Peyer's patch (tissue), 4 donors: ENCODE results near the gene WDR35. TPM values are rescaled to one million over a fixed set of nuclear protein-coding genes. Genes with fewer than 3 reads are reported as not detected.
A peak's percentile ranks its signal among the peaks of the same experiment; 100 is the strongest.
"Not testable (repeated sequence)": the region's sequence is repeated elsewhere in the genome, so short reads cannot be mapped to it uniquely, and the experiment has no call there.

Experiments
- DNase-seq, 3 donors: peaks; one replicate each; pipeline ENCODE4 v3.0.0-alpha.2; 2017 to 2019
- H3K27ac ChIP-seq, 4 donors: fragments of 200-600 bp; sonication (generic); one replicate each; pipeline ENCODE4 v1.5.1; 2016 to 2019
- H3K27me3 ChIP-seq, 2 donors: fragments of 200-600 bp; sonication (generic); one replicate each; pipeline ENCODE4 v1.5.1; 2019
- H3K36me3 ChIP-seq, 3 donors: fragments of 200-600 bp; sonication (generic); one replicate each; pipeline ENCODE4 v1.5.1; 2016 to 2019
- H3K4me1 ChIP-seq, 4 donors: fragments of 200-600 bp; sonication (generic); one replicate each; pipeline ENCODE4 v1.5.1; 2016 to 2019
- H3K4me3 ChIP-seq, 4 donors: fragments of 200-600 bp; sonication (generic); 1 replicate in 3 of 4; 2 replicates in 1 of 4; pipeline ENCODE4 v1.5.1; 2016 to 2019; ENCODE audit warnings: mild to moderate bottlenecking in 1 of 4
- H3K9me3 ChIP-seq, 4 donors: fragments of 200-600 bp; sonication (generic); one replicate each; pipeline ENCODE4 v1.5.1; 2016 to 2019; ENCODE audit warnings: mild to moderate bottlenecking in 1 of 4
- CTCF ChIP-seq, 6 experiments: fragments of 450-650 bp in 4 of 6; fragments of 200-600 bp in 2 of 6; sonication (generic) in 1 of 6; IDR thresholded peaks; one replicate each; pipeline ENCODE4 v1.5.1; 2017 to 2019; ENCODE audit warnings: antibody characterized with exemption in 6 of 6, mild to moderate bottlenecking in 3 of 6, moderate library complexity in 1 of 6
- POLR2A ChIP-seq, 2 donors: fragments of 450-650 bp; IDR thresholded peaks; one replicate each; pipeline ENCODE4 v1.5.1; 2017; ENCODE audit warnings: antibody characterized with exemption in 2 of 2, mild to moderate bottlenecking in 2 of 2, moderate library complexity in 2 of 2
- total RNA-seq, 4 donors: library from RNA; depleted of rRNA; stranded (reverse); fragments of >200 nt; gene quantifications; one replicate each; pipeline ENCODE4 v1.1.0, GENCODE V29; 2016

Gene WDR35
- total RNA-seq, 4 donors from 2014 or later, result 3.4 to 4.1 (median 3.8) TPM

GRCh38 chr2:19882286-19882685 is 107.6 kb downstream of the WDR35 start:
- Histone ChIP-seq H3K9me3 (no peaks in the 10 kb centered on the region), H3K36me3 (no peaks in the 10 kb centered on the region), H3K4me3 (no peak overlapping the region), H3K27me3 (no peaks in the 10 kb centered on the region), H3K27ac (no peak overlapping the region), H3K4me1 (no peaks in the 10 kb centered on the region)
- no peak for TF ChIP-seq CTCF (IDR thresholded peaks at IDR 0.05)
- no peak for TF ChIP-seq POLR2A (IDR thresholded peaks at IDR 0.05)
- no peak for DNase-seq

DNA sequence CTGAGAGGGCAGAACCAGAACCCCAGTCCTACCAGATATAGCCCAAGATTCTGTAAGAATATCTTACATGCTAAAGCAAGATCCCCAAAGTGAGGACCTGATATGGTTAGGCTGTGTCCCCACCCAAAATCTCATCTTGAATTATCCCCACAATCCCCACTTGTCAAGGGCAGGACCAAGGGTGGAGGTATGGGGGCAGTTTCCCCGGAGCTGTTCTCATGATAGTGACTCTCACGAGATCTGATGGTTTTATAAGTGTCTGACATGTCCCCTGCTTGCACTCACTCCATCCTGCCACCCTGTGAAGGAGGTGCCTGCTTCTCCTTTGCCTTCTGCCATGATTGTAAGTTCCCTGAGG is 108.0 kb downstream of the WDR35 start:
- no peak overlapping the region for H3K27ac ChIP-seq
- no peaks in the 10 kb centered on the region for H3K9me3 ChIP-seq
- no peak for DNase-seq
- no peaks in the 10 kb centered on the region for H3K36me3 ChIP-seq
- H3K27me3 ChIP-seq, result no peaks in the 10 kb centered on the region
- TF ChIP-seq POLR2A (IDR thresholded peaks at IDR 0.05), result no peak
- TF ChIP-seq CTCF (IDR thresholded peaks at IDR 0.05), result no peak
- H3K4me1 ChIP-seq, result no peaks in the 10 kb centered on the region
- no peak overlapping the region for H3K4me3 ChIP-seq

DNA sequence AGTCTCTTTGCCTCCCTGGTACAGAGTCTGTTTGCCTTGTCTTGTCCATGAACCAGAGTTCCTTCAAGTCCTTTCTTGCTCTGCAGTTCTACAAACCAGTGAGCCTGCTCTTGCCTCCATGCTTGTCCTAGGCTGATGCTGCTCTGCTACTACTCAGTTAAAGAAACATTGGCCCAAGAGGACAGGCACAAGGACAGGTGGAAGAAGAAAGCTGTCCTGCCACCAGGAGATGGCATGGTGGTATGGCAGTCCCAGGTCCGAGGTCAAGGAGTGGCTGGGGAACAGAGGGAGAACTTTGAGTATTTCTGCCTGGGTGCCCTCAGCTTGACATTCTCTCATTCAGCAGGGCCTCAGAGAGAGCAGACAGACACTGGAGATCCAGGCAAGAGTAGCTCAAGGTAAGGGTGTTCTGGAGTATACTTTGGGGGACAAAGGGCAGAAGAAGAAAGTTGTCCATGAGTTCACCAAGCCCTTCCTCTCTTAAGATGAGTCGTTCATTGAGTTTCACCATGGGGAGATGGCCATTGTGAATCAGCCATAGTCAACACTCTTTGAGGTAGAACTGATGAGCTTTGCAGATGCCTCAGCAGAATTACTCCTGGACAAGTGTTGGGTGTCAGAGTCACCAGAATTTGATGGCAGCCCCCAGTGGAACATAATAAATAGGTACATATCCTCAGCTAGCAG is 108.5 kb downstream of the WDR35 start:
- Histone ChIP-seq H3K27me3 (no peaks in the 10 kb centered on the region), H3K4me1 (no peaks in the 10 kb centered on the region), H3K9me3 (no peaks in the 10 kb centered on the region), H3K27ac (no peak overlapping the region), H3K4me3 (no peak overlapping the region), H3K36me3 (no peaks in the 10 kb centered on the region)
- no peak for DNase-seq
- TF ChIP-seq CTCF (IDR thresholded peaks at IDR 0.05), result no peak
- no peak for TF ChIP-seq POLR2A (IDR thresholded peaks at IDR 0.05)

DNA sequence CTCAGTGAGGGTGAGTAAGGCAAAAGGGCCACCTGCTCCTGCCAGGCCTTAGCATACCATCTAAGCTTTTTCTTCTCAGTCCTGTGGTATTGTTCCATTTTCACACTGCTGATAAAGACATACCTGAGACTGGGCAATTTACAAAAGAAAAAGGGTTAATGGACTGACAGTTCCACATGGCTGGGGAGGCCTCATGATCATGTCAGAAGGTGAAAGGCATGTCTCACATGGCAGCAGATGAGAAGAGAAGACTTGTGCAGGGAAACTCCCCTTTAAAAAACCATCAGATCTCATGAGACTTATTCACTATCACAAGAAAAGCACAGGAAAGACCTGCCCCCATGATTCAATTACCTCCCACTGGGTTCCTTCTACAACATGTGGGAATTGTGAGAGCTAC is 109.7 kb downstream of the WDR35 start:
- not testable (repeated sequence) for H3K4me3 ChIP-seq, H3K36me3 ChIP-seq, H3K9me3 ChIP-seq, H3K4me1 ChIP-seq, H3K27me3 ChIP-seq, DNase-seq, H3K27ac ChIP-seq

GRCh38 chr2:19879120-19879519 is 110.8 kb downstream of the WDR35 start:
- H3K27me3 ChIP-seq, result no peaks in the 10 kb centered on the region
- no peak for TF ChIP-seq POLR2A (IDR thresholded peaks at IDR 0.05)
- TF ChIP-seq CTCF (IDR thresholded peaks at IDR 0.05), result no peak
- H3K36me3 ChIP-seq, result no peaks in the 10 kb centered on the region
- peak in 1 of 3 donors; percentile 15 for DNase-seq
- H3K27ac ChIP-seq, result no peak overlapping the region
- H3K9me3 ChIP-seq, result no peaks in the 10 kb centered on the region
- H3K4me3 ChIP-seq, result no peak overlapping the region
- H3K4me1 ChIP-seq, result no peaks in the 10 kb centered on the region

DNA sequence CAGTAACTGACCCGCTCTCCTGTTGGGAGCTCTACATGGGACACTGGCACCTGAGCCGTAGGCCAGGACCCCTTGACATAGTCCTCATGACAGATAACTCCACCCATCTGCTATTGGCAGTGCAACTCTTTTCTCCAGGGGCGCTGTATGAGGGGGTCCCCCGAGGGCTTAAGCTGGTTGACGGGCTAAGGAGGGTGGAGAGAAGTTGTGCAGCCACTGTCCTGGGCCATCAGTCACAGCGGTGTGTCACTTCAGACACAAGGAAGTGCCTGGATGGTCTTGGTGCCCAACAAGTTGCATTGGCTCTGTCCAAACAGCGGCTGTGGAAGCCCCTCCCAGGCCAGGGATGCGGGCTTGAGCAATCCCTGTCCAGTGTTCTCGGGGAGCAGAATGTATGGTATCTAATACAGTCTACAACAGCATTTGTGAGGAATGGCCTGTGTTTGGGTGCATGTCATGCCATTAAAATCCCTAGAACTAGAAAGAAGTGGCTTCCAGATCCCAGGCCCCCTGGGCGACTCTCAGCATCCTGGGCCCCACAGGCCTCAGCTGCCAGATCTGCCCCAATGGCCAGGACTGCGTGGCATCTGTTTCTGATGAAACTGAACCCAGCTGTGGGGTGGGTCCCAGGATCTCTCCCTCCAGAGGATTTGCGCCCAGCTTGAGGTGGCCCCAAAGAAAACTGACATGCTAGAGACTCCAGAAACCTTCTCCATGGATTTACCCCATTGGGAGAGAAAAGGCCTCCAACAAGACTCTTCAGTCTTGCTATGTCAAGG is 111.4 kb downstream of the WDR35 start:
- Histone ChIP-seq H3K4me1 (no peaks in the 10 kb centered on the region), H3K27ac (no peak overlapping the region), H3K9me3 (no peaks in the 10 kb centered on the region), H3K27me3 (no peaks in the 10 kb centered on the region), H3K36me3 (no peaks in the 10 kb centered on the region), H3K4me3 (no peak overlapping the region)
- no peak for DNase-seq
- TF ChIP-seq CTCF (IDR thresholded peaks at IDR 0.05) (no peak), POLR2A (IDR thresholded peaks at IDR 0.05) (no peak)
